GM12864 (cell line): ENCODE data around the gene GOLGA8A.

Experiments used
- DNase-seq: peaks from one replicate; pipeline ENCODE4 v3.0.0-alpha.2; 2011; ENCODE audit warnings: low read depth
- H3K4me3 ChIP-seq: 2 replicates; pipeline ENCODE4 v1.5.1; 2011; ENCODE audit warnings: mild to moderate bottlenecking, low read depth, low read length, control low read depth
- TF ChIP-seq, protein P1 (sequence below): IDR thresholded peaks from 2 replicates; pipeline ENCODE4 v1.5.1; 2011; ENCODE audit warnings: low read depth, mild to moderate bottlenecking, moderate library complexity, low read length, control low read depth, inconsistent platforms; ENCODE audit errors: missing control alignments

The GOLGA8A gene, protein sequence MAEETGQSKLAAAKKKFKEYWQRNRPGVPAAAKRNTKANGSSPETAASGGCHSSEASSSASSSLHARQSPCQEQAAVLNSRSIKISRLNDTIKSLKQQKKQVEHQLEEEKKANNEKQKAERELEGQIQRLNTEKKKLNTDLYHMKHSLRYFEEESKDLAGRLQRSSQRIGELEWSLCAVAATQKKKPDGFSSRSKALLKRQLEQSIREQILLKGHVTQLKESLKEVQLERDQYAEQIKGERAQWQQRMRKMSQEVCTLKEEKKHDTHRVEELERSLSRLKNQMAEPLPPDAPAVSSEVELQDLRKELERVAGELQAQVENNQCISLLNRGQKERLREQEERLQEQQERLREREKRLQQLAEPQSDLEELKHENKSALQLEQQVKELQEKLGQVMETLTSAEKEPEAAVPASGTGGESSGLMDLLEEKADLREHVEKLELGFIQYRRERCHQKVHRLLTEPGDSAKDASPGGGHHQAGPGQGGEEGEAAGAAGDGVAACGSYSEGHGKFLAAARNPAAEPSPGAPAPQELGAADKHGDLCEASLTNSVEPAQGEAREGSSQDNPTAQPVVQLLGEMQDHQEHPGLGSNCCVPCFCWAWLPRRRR

DNA sequence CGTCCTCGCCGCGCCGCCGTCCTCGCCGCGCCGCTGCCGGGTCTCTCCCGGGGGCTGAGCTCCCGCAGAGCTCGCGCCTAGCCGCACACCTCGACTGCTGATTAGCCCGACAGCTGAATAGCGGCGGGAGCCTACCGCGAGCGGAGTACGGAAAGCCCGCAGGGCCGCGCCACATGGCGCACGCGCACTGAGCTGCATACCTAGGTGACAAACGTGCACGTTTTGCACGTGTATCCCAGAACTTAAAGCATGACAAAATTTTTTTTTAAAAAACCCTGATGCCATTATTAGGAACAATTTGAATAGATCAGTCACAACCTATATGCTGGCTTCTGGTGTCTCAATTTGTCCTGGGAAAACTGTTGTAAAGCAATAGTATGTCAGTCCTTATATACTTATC lies at the start of gene GOLGA8A:
Gene GOLGA8A, minus strand, starts transcription at position 122 of the 400 bp plus-strand sequence. CDS start 48,117 bp downstream, outside the sequence.
- H3K4me3 ChIP-seq = peak within 1 kb of the TSS; percentile 80
- DNase-seq = peak; percentile 40
- TF ChIP-seq, protein P1, sequence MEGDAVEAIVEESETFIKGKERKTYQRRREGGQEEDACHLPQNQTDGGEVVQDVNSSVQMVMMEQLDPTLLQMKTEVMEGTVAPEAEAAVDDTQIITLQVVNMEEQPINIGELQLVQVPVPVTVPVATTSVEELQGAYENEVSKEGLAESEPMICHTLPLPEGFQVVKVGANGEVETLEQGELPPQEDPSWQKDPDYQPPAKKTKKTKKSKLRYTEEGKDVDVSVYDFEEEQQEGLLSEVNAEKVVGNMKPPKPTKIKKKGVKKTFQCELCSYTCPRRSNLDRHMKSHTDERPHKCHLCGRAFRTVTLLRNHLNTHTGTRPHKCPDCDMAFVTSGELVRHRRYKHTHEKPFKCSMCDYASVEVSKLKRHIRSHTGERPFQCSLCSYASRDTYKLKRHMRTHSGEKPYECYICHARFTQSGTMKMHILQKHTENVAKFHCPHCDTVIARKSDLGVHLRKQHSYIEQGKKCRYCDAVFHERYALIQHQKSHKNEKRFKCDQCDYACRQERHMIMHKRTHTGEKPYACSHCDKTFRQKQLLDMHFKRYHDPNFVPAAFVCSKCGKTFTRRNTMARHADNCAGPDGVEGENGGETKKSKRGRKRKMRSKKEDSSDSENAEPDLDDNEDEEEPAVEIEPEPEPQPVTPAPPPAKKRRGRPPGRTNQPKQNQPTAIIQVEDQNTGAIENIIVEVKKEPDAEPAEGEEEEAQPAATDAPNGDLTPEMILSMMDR = no peak

DNA sequence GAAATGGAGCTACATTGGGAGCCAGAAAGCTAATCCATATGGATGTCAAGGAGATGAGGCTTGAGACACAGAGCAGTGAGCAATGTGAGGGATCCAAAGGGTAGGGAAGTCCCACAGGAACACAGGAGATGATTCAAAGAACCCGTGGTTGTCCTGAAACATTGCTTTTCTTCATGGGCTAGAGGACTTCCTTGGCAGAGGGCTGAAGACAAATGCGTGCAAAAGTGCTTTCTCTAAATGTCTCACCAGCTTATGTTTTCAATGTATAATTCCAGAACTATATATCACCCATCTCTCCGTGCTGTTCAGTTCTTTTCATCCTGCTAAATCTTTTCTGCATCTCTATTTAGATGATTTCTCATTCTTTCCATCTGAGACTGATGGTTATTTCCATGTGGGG lies 46.0 kb upstream of the GOLGA8A start:
- no peak overlapping the region for H3K4me3 ChIP-seq
- TF ChIP-seq, protein P1 = no peak
- no peak for DNase-seq

DNA sequence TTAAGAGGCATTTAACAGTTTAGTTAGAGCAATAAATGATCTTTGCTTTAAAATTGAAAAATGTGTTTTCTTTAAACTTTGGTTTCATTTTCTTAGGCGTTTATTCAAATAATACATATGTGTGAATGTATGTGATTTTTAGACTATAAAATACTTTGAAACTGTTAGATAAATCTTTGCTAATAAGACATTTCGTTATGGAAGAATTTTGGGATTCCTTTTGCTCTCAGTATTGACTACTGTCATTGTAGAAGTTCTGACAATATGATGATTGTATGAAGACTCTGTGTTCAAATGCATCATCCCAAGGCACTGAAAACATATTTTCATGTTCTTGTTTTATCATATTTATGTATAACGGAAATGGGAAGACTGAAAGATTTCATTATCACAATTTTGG lies 43.8 kb upstream of the GOLGA8A start:
- H3K4me3 ChIP-seq = no peak overlapping the region
- DNase-seq = no peak
- TF ChIP-seq, protein P1 = no peak

DNA sequence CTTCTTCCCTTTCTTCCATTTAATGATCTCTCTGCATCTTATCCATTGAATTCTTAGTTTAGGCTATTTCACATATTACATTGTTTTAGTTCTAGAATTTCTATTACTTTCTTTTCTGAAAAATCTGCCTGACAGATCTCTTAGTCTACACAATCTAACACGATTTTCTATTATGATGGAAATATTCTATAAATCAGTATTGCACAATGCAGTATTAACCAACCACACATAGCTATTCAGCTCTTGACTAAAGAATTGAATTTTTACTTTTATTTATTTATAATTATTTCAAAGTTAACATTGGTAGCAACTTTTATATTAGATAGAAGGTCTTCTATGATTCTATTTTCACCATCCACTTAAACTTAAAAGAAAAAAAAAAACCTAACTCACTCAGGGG lies 36.2 kb upstream of the GOLGA8A start:
- no peak for DNase-seq
- TF ChIP-seq, protein P1 = no peak
- no peak overlapping the region for H3K4me3 ChIP-seq

DNA sequence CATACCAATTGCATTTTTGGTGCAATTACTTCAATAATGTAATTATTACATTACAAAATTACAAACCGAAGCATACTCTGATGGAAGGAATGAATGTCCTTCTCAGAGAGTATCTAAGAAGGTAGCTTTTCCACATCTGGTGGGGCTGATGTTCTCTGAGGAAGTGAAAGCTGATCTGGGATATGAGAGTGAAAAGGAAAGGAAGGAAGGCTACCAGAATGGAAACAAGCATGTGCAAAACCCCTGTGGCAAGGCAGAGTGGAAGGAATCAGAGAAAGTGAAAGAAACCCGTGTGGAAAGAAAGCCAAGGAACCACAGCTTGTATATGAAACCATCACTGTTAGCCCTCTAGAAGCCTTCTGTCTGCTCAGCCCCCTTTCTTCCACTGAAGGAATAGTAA lies 35.3 kb upstream of the GOLGA8A start:
- TF ChIP-seq, protein P1 = no peak
- DNase-seq = no peak

DNA sequence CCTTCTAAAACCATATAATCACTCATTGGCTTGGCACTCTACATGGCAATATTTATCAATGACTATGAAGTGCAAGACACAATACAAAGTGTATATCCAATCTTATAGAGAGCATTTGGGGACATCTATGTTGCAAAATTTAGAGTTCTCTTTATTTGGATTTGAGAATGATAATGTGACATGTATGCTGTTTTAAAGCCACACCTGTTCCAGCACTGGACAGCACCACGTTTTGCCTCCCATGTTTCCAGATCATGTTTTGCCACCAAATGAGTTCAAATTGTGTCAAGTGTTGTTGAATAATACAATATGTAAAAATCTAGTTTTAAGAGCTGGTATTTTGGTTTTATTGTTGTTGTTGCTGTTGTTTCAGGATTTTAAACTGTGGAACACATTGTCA lies 33.3 kb upstream of the GOLGA8A start:
- no peak for DNase-seq
- TF ChIP-seq, protein P1 = no peak
- H3K4me3 ChIP-seq = no peak overlapping the region

More for the DNA sequence above, 35.3 kb upstream of the GOLGA8A start:
- no peak overlapping the region for H3K4me3 ChIP-seq
